SJSA1 (cell line): Measurements from ENCODE around the gene IL22RA1. TPM values are rescaled to one million over a fixed set of nuclear protein-coding genes. Genes with fewer than 3 reads are reported as not detected.

ENCODE experiments used
- DNase-seq, 2 experiments: peaks; one replicate each; pipeline ENCODE4 v3.0.0-alpha.2; 2015 to 2020; ENCODE audit warnings: low spot score in 2 of 2, low read depth in 1 of 2
- H3K27ac ChIP-seq: fragments of 250-450 bp; sonication (Bioruptor Pico); 2 replicates; pipeline ENCODE4 v1.5.1; 2020; ENCODE audit warnings: mild to moderate bottlenecking, moderate library complexity
- H3K27me3 ChIP-seq: fragments of 250-450 bp; sonication (Bioruptor Pico); replicated peaks from 2 replicates; pipeline ENCODE4 v1.5.1; 2020; ENCODE audit warnings: mild to moderate bottlenecking, moderate library complexity
- H3K36me3 ChIP-seq: fragments of 250-450 bp; sonication (Bioruptor Pico); 2 replicates; pipeline ENCODE4 v1.5.1; 2020; ENCODE audit warnings: mild to moderate bottlenecking
- H3K4me1 ChIP-seq: fragments of 250-450 bp; sonication (Bioruptor Pico); replicated peaks from 2 replicates; pipeline ENCODE4 v1.6.1; 2021; ENCODE audit warnings: mild to moderate bottlenecking
- H3K4me3 ChIP-seq: fragments of 250-450 bp; sonication (Bioruptor Pico); 2 replicates; pipeline ENCODE4 v1.5.1; 2020; ENCODE audit warnings: mild to moderate bottlenecking
- H3K9me3 ChIP-seq: fragments of 250-450 bp; sonication (Bioruptor Pico); replicated peaks from 2 replicates; pipeline ENCODE4 v1.5.1; 2020; ENCODE audit warnings: mild to moderate bottlenecking
- total RNA-seq: library from RNA; depleted of rRNA; stranded (reverse); fragments of >200 nt; shearing (Covaris generic); gene quantifications from 2 replicates; pipeline ENCODE4 v1.2.3, GENCODE V29; 2014

The IL22RA1 gene
- total RNA-seq, 1 experiment from 2014 or later: 1.1 TPM

- H3K4me3 ChIP-seq: no peak overlapping the region
- no peaks in the 10 kb centered on the region for H3K9me3 ChIP-seq
- H3K36me3 ChIP-seq: no peaks in the 10 kb centered on the region
- DNase-seq: no peak
- H3K27me3 ChIP-seq: no peaks in the 10 kb centered on the region
- H3K27ac ChIP-seq: no peak overlapping the region
- H3K4me1 ChIP-seq: no peaks in the 10 kb centered on the region
Observed at GRCh38 chr1:24098943-24099638, 43.8 kb downstream of the IL22RA1 start.

GRCh38 chr1:24098102-24098501 is 44.8 kb downstream of the IL22RA1 start:
- no peak for DNase-seq
- no peaks in the 10 kb centered on the region for H3K27me3 ChIP-seq

GRCh38 chr1:24097663-24098062 is 45.3 kb downstream of the IL22RA1 start:
- no peak overlapping the region for H3K4me3 ChIP-seq
- no peaks in the 10 kb centered on the region for H3K4me1 ChIP-seq
- H3K9me3 ChIP-seq: no peaks in the 10 kb centered on the region
- no peak for DNase-seq
- no peaks in the 10 kb centered on the region for H3K27me3 ChIP-seq
- no peaks in the 10 kb centered on the region for H3K36me3 ChIP-seq
- H3K27ac ChIP-seq: no peak overlapping the region

More at GRCh38 chr1:24098102-24098501, 44.8 kb downstream of the IL22RA1 start:
- no peaks in the 10 kb centered on the region for H3K36me3 ChIP-seq
- no peaks in the 10 kb centered on the region for H3K9me3 ChIP-seq
- H3K27ac ChIP-seq: no peak overlapping the region
- H3K4me3 ChIP-seq: no peak overlapping the region
- H3K4me1 ChIP-seq: no peaks in the 10 kb centered on the region

GRCh38 chr1:24096739-24097103 is 46.2 kb downstream of the IL22RA1 start:
- Histone ChIP-seq H3K9me3 (no peaks in the 10 kb centered on the region), H3K4me3 (no peak overlapping the region), H3K36me3 (no peaks in the 10 kb centered on the region), H3K27ac (no peak overlapping the region), H3K4me1 (no peaks in the 10 kb centered on the region), H3K27me3 (no peaks in the 10 kb centered on the region)
- no peak for DNase-seq

- Histone ChIP-seq H3K27me3 (no peaks in the 10 kb centered on the region), H3K36me3 (no peaks in the 10 kb centered on the region), H3K9me3 (no peaks in the 10 kb centered on the region), H3K4me3 (no peak overlapping the region), H3K27ac (no peak overlapping the region), H3K4me1 (no peaks in the 10 kb centered on the region)
- DNase-seq: no peak
Observed at GRCh38 chr1:24096009-24096738, 46.8 kb downstream of the IL22RA1 start.

- Histone ChIP-seq H3K4me1 (no peaks in the 10 kb centered on the region), H3K4me3 (no peak overlapping the region), H3K9me3 (no peaks in the 10 kb centered on the region), H3K27ac (no peak overlapping the region), H3K36me3 (no peaks in the 10 kb centered on the region), H3K27me3 (no peaks in the 10 kb centered on the region)
- no peak for DNase-seq
Observed at GRCh38 chr1:24095140-24095859, 47.6 kb downstream of the IL22RA1 start.

- Histone ChIP-seq H3K27me3 (no peaks in the 10 kb centered on the region), H3K4me3 (no peak overlapping the region), H3K9me3 (no peaks in the 10 kb centered on the region), H3K4me1 (no peaks in the 10 kb centered on the region), H3K27ac (no peak overlapping the region), H3K36me3 (no peaks in the 10 kb centered on the region)
- no peak for DNase-seq
Observed at GRCh38 chr1:24094554-24094953, 48.4 kb downstream of the IL22RA1 start.

GRCh38 chr1:24093732-24094131 is 49.2 kb downstream of the IL22RA1 start:
- H3K27ac ChIP-seq: no peak overlapping the region
- H3K27me3 ChIP-seq: no peaks in the 10 kb centered on the region
- DNase-seq: no peak
- no peaks in the 10 kb centered on the region for H3K4me1 ChIP-seq
- no peaks in the 10 kb centered on the region for H3K9me3 ChIP-seq
- no peaks in the 10 kb centered on the region for H3K36me3 ChIP-seq
- H3K4me3 ChIP-seq: no peak overlapping the region

- H3K27ac ChIP-seq: no peak overlapping the region
- no peaks in the 10 kb centered on the region for H3K27me3 ChIP-seq
- no peaks in the 10 kb centered on the region for H3K9me3 ChIP-seq
- no peaks in the 10 kb centered on the region for H3K4me1 ChIP-seq
- H3K36me3 ChIP-seq: no peaks in the 10 kb centered on the region
- no peak for DNase-seq
- H3K4me3 ChIP-seq: no peak overlapping the region
Observed at GRCh38 chr1:24092979-24093378, 50.0 kb downstream of the IL22RA1 start.

- no peak overlapping the region for H3K4me3 ChIP-seq
- no peaks in the 10 kb centered on the region for H3K36me3 ChIP-seq
- no peaks in the 10 kb centered on the region for H3K9me3 ChIP-seq
- no peaks in the 10 kb centered on the region for H3K4me1 ChIP-seq
- H3K27ac ChIP-seq: no peak overlapping the region
- no peak for DNase-seq
- H3K27me3 ChIP-seq: no peaks in the 10 kb centered on the region
Observed at GRCh38 chr1:24091971-24092482, 50.9 kb downstream of the IL22RA1 start.

- DNase-seq: no peak
- H3K36me3 ChIP-seq: no peaks in the 10 kb centered on the region
- no peak overlapping the region for H3K4me3 ChIP-seq
- H3K27ac ChIP-seq: no peak overlapping the region
- no peaks in the 10 kb centered on the region for H3K4me1 ChIP-seq
- H3K9me3 ChIP-seq: no peaks in the 10 kb centered on the region
- H3K27me3 ChIP-seq: no peaks in the 10 kb centered on the region
Observed at GRCh38 chr1:24090736-24091135, 52.2 kb downstream of the IL22RA1 start.

GRCh38 chr1:24089743-24090555 is 53.0 kb downstream of the IL22RA1 start:
- no peaks in the 10 kb centered on the region for H3K36me3 ChIP-seq
- no peaks in the 10 kb centered on the region for H3K9me3 ChIP-seq
- no peak overlapping the region for H3K4me3 ChIP-seq
- DNase-seq: no peak
- H3K27ac ChIP-seq: no peak overlapping the region
- H3K27me3 ChIP-seq: no peaks in the 10 kb centered on the region
- no peaks in the 10 kb centered on the region for H3K4me1 ChIP-seq

GRCh38 chr1:24089027-24089742 is 53.8 kb downstream of the IL22RA1 start:
- no peaks in the 10 kb centered on the region for H3K27me3 ChIP-seq
- no peaks in the 10 kb centered on the region for H3K9me3 ChIP-seq
- no peak overlapping the region for H3K4me3 ChIP-seq
- DNase-seq: no peak
- H3K4me1 ChIP-seq: no peaks in the 10 kb centered on the region
- H3K27ac ChIP-seq: no peak overlapping the region
- H3K36me3 ChIP-seq: no peaks in the 10 kb centered on the region
